GM23338 (cell line): ENCODE results near the gene MRO.

Experiments used
- CTCF ChIP-seq, 2 experiments: fragments of 200-600 bp in 1 of 2; sonication (generic) in 1 of 2; conservative IDR thresholded peaks; 2 replicates each; pipeline versions ENCODE4 v1.5.1 to v1.6.1; 2016 to 2017; ENCODE audit warnings: antibody characterized with exemption in 2 of 2, low read depth in 2 of 2, mild to moderate bottlenecking in 2 of 2, moderate library complexity in 1 of 2
- EZH2 ChIP-seq: fragments of 200-600 bp; sonication (generic); IDR thresholded peaks from one replicate; pipeline ENCODE4 v1.8.0; 2017; ENCODE audit warnings: antibody characterized with exemption, mild to moderate bottlenecking, low read depth; ENCODE audit not compliant: unreplicated experiment
- POLR2AphosphoS5 ChIP-seq: IDR thresholded peaks from 2 replicates; pipeline ENCODE4 v1.6.1; 2016; ENCODE audit warnings: antibody characterized with exemption, low read depth
- ZNF331 ChIP-seq: fragments of 250-450 bp; sonication (Bioruptor Pico); IDR thresholded peaks from 2 replicates; pipeline ENCODE4 v1.5.0; 2020; ENCODE audit warnings: low read depth, mild to moderate bottlenecking, moderate library complexity

GRCh38 chr18:50844960-50845359 is 25.1 kb upstream of the MRO start:
- no peak for TF ChIP-seq CTCF (conservative IDR thresholded peaks at IDR 0.05; ENCODE audit: low read depth in 2 of 2)
- no peak for TF ChIP-seq EZH2
- no peak for TF ChIP-seq ZNF331
- no peak for TF ChIP-seq POLR2AphosphoS5
